Uterus (tissue), 2 donors: ENCODE results near the gene GSC2.

Experiments
- CTCF ChIP-seq, 4 experiments: fragments of 200-600 bp in 2 of 4; fragments of 450-650 bp in 2 of 4; sonication (generic) in 2 of 4; IDR thresholded peaks; one replicate each; pipeline ENCODE4 v1.5.1; 2016 to 2019; ENCODE audit warnings: antibody characterized with exemption in 4 of 4, mild to moderate bottlenecking in 2 of 4, moderate library complexity in 1 of 4
- POLR2A ChIP-seq, 2 donors: fragments of 450-650 bp; IDR thresholded peaks; one replicate each; pipeline ENCODE4 v1.6.1; 2016; ENCODE audit warnings: antibody characterized with exemption in 2 of 2, mild to moderate bottlenecking in 1 of 2, moderate library complexity in 1 of 2

- no peak for TF ChIP-seq CTCF (IDR thresholded peaks at IDR 0.05)
- no peak for TF ChIP-seq POLR2A (IDR thresholded peaks at IDR 0.05)
Observed at GRCh38 chr22:19196841-19197612, 46.9 kb upstream of the GSC2 start.
